OCI-LY7 (cell line): ENCODE measurements around the gene PPIL6. TPM values are rescaled to one million over a fixed set of nuclear protein-coding genes. Genes with fewer than 3 reads are reported as not detected.
A peak's percentile ranks its signal among the peaks of the same experiment; 100 is the strongest.

ENCODE experiments used
- BruUV-seq: library from RNA; stranded (reverse); fragments of 400-500 nt; replicated peaks from 2 replicates; lab custom pipeline; 2021; lab: Mats Ljungman, UMichigan
- CTCF ChIA-PET: fragments of 300-600 bp; sonication (Branson Sonifier 250); formaldehyde crosslinking; loops from one replicate; lab custom pipeline; 2022; ENCODE audit warnings: antibody characterized with exemption; ENCODE audit not compliant: unreplicated experiment; lab: Charles Lee
- POLR2A ChIA-PET: fragments of 300-600 bp; sonication (Branson Sonifier 250); formaldehyde crosslinking; loops from one replicate; lab custom pipeline; 2022; ENCODE audit warnings: antibody characterized with exemption; lab: Charles Lee
- DNase-seq: peaks from one replicate; pipeline ENCODE4 v3.0.0-alpha.2; 2015; ENCODE audit warnings: low spot score
- H2AFZ ChIP-seq: fragments of 200-600 bp; sonication (generic), shearing (Covaris generic); 2 replicates; pipeline ENCODE4 v1.6.1; 2014; ENCODE audit warnings: mild to moderate bottlenecking, antibody characterized with exemption, low read length, moderate library complexity
- H3K27ac ChIP-seq: fragments of 200-600 bp; sonication (generic); 2 replicates; pipeline ENCODE4 v1.5.1; 2014; ENCODE audit warnings: mixed run types, low read depth, mild to moderate bottlenecking, moderate library complexity, low read length, inconsistent platforms; ENCODE audit not compliant: poor library complexity, severe bottlenecking
- H3K36me3 ChIP-seq: fragments of 200-600 bp; sonication (generic); 2 replicates; pipeline ENCODE4 v1.6.1; 2014; ENCODE audit warnings: mild to moderate bottlenecking, antibody characterized with exemption, low read length, moderate library complexity, mixed read lengths; ENCODE audit not compliant: insufficient read depth
- H3K4me1 ChIP-seq: fragments of 200-600 bp; sonication (generic); 2 replicates; pipeline ENCODE4 v1.5.1; 2014; ENCODE audit warnings: mild to moderate bottlenecking, low read length; ENCODE audit not compliant: insufficient read depth, poor library complexity, severe bottlenecking
- H3K4me2 ChIP-seq: fragments of 200-600 bp; sonication (generic); 2 replicates; pipeline ENCODE4 v1.6.1; 2014; ENCODE audit warnings: mild to moderate bottlenecking, low read length
- H3K4me3 ChIP-seq: fragments of 200-600 bp; sonication (generic); 2 replicates; pipeline ENCODE4 v1.5.1; 2014; ENCODE audit warnings: mild to moderate bottlenecking, low read depth, low read length; ENCODE audit not compliant: poor library complexity, severe bottlenecking
- H3K79me2 ChIP-seq: fragments of 200-600 bp; sonication (generic); 2 replicates; pipeline ENCODE4 v1.6.1; 2016; ENCODE audit warnings: low read depth, mild to moderate bottlenecking, low read length, moderate library complexity, mixed read lengths; ENCODE audit not compliant: insufficient read depth
- H3K9me2 ChIP-seq: fragments of 200-600 bp; sonication (generic); 2 replicates; pipeline ENCODE4 v1.6.1; 2016; ENCODE audit warnings: mild to moderate bottlenecking, low read length, mixed read lengths; ENCODE audit not compliant: insufficient read depth
- H3K9me3 ChIP-seq: fragments of 200-600 bp; sonication (generic); 2 replicates; pipeline ENCODE4 v1.6.1; 2014; ENCODE audit warnings: mild to moderate bottlenecking, mixed run types, low read length, mixed read lengths
- H4K20me1 ChIP-seq: fragments of 200-600 bp; sonication (generic); 2 replicates; pipeline ENCODE4 v1.6.1; 2014; ENCODE audit warnings: mild to moderate bottlenecking, antibody characterized with exemption, low read length, moderate library complexity, mixed read lengths; ENCODE audit not compliant: insufficient read depth
- CTCF ChIP-seq: fragments of 200-600 bp; sonication (generic); conservative IDR thresholded peaks from 2 replicates; pipeline ENCODE4 v1.5.1; 2014; ENCODE audit warnings: mild to moderate bottlenecking, antibody characterized with exemption, low read length, moderate library complexity, mixed read lengths
- EZH2phosphoT487 ChIP-seq: fragments of 200-600 bp; sonication (generic); IDR thresholded peaks from 2 replicates; pipeline ENCODE4 v1.6.1; 2018; ENCODE audit warnings: low read depth, borderline replicate concordance, mild to moderate bottlenecking, mixed run types, antibody characterized with exemption, low read length, moderate library complexity, mixed read lengths
- intact Hi-C: fragments of 100-400 bp; cut with micrococcal nuclease; formaldehyde crosslinking; loops from one replicate; pipeline ENCODE4 v1.10.0; 2022; ENCODE audit not compliant: unreplicated experiment
- total RNA-seq, 2 experiments: library from RNA; depleted of rRNA in 1 of 2; stranded (reverse); fragments of >200 nt in 1 of 2; shearing (Covaris generic) in 1 of 2; gene quantifications; 2 replicates each; pipeline ENCODE4 v1.2.3, GENCODE V29; 2014 to 2022

PPIL6 gene
- total RNA-seq, 2 experiments from 2014 or later: 1.6 to 1.7 TPM

DNA sequence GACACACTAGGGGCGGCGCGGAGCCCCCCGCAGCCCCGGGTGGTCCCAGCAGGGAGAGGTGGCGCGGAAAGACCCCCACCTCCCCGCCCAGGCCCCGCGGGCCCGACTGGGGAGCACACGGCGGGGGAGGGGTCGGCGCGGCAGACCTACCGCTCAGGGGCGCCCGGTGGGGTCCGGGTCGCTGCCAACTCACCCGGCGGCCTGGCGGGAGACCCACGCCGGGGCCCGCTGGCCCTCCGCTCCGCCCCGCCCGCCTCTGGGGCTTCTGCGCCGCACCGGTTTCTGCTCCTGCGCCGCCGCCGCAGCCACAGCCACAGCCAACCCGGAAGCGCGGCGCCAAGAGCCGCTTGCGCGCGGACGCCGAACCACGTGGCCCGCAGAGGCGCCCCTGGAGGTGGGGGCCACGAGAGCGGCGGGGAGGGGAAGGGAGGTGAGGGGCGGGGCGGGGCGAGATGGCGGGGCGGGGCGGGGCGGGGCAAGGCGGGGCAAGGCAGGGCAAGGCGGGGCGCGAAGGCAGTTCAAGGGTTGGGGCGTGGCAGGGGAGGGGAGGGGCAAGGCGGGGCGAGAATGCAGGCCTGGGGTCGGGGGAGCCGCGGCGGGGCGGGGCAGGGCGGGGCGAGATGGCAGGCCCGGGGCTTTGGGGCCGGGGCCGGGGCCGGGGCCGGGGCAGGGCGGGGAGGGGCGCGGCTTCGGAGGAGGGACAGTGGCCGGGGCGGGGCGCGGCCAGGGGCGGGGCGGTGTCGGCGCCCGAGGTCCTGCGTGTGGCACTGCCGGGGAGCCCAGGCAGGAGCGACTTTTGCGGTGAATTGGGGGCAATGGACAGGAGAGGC, 42.7 kb upstream of the PPIL6 start, which contains the start of gene ZBTB24:
Gene ZBTB24 (minus strand): TSS at position 315 of the 830 bp plus-strand sequence. CDS start 1,193 bp downstream, outside the sequence.
- DNase-seq: peak; percentile 95
- peak within 1 kb of the TSS; percentile 77 for H2AFZ ChIP-seq
- peaks cover 29% of the 10 kb centered on the region for H4K20me1 ChIP-seq
- H3K4me3 ChIP-seq: peak within 1 kb of the TSS; percentile 96
- POLR2A ChIA-PET: interaction anchor here (0.6 to 2.3 kb wide), 12 partner anchors 9 to 774 kb away, joined by 3 to 11 read pairs (median 3); partner anchors contain the start of gene MICAL1
- BruUV-seq: no TSS peak
- H3K4me2 ChIP-seq: peak within 1 kb of the TSS; percentile 94
- H3K79me2 ChIP-seq: peaks cover 48% of the 10 kb centered on the region
- H3K36me3 ChIP-seq: peaks cover 39% of the 10 kb centered on the region
- peaks cover 49% of the 10 kb centered on the region for H3K4me1 ChIP-seq
- intact Hi-C loops: loop anchor here (1.0 to 2.0 kb wide), 3 partner anchors 29 to 101 kb away; partner anchors contain the start of genes CD164, PPIL6 and SMPD2
- peak within 1 kb of the TSS; percentile 51 for H3K27ac ChIP-seq
- H3K9me3 ChIP-seq: no peaks in the 10 kb centered on the region
- H3K9me2 ChIP-seq: no peaks in the 10 kb centered on the region
- TF ChIP-seq CTCF (no peak), EZH2phosphoT487 (no peak)
- CTCF ChIA-PET: interaction anchor here (0.5 to 0.6 kb wide), 2 partner anchors 33 to 1229 kb away, joined by 3 read pairs; no protein-coding TSS in a partner anchor

GRCh38 chr6:109480993-109481480, 40.6 kb upstream of the PPIL6 start:
- peaks cover 68% of the 10 kb centered on the region for H3K79me2 ChIP-seq
- no peak overlapping the region for H2AFZ ChIP-seq
- H3K27ac ChIP-seq: peak overlapping the region; percentile 51
- POLR2A ChIA-PET: interaction anchor here (0.5 to 2.3 kb wide), 5 partner anchors 20 to 219 kb away, joined by 3 to 19 read pairs (median 4); no protein-coding TSS in a partner anchor
- H3K4me1 ChIP-seq: peaks cover 70% of the 10 kb centered on the region
- CTCF ChIA-PET: no interaction called here
- H3K36me3 ChIP-seq: peaks cover 60% of the 10 kb centered on the region
- H3K4me2 ChIP-seq: peak overlapping the region; percentile 94
- peak overlapping the region; percentile 96 for H3K4me3 ChIP-seq
- intact Hi-C loops: no loop called here
- BruUV-seq: TSS peak; percentile 73
- no peaks in the 10 kb centered on the region for H3K9me3 ChIP-seq
- DNase-seq: no peak
- peaks cover 41% of the 10 kb centered on the region for H4K20me1 ChIP-seq
- no peak for TF ChIP-seq EZH2phosphoT487
- TF ChIP-seq CTCF: no peak
- no peaks in the 10 kb centered on the region for H3K9me2 ChIP-seq
